HG02623 (cell line): Measurements from ENCODE around the gene JAZF1.

Experiments
- ATAC-seq: cut with Tn5 transposase; IDR thresholded peaks from one replicate; pipeline ENCODE4 v1.9.1; 2021; ENCODE audit warnings: moderate library complexity; ENCODE audit not compliant: unreplicated experiment

Gene JAZF1

GRCh38 chr7:27799212-27799611 lies 381.4 kb downstream of the JAZF1 start:
- no peak for ATAC-seq

- ATAC-seq: no peak
Measured at GRCh38 chr7:27795977-27796376, 384.6 kb downstream of the JAZF1 start.

- no peak for ATAC-seq
Measured at GRCh38 chr7:27793780-27794179, 386.8 kb downstream of the JAZF1 start.

GRCh38 chr7:27788437-27788836 lies 392.2 kb downstream of the JAZF1 start:
- no peak for ATAC-seq

- no peak for ATAC-seq
Measured at GRCh38 chr7:27784399-27785053, 396.1 kb downstream of the JAZF1 start.

GRCh38 chr7:27782849-27783248 lies 397.7 kb downstream of the JAZF1 start:
- ATAC-seq: no peak

- ATAC-seq: no peak
Measured at GRCh38 chr7:27781188-27781587, 399.4 kb downstream of the JAZF1 start.
